ENCODE results near the gene RNF121. TPM values are rescaled to one million over a fixed set of nuclear protein-coding genes. Genes with fewer than 3 reads are reported as not detected.

RNF121 gene
- total and polyA plus RNA-seq, 12 donors = 8.3 to 25.7 (median 19.2) TPM

- Histone ChIP-seq H3K4me1 (peaks cover 3 to 52% (median 47%) of the 10 kb centered on the region in 9 donors), H3K9me3 (no peaks in the 10 kb centered on the region), H3K27me3 (no peaks in the 10 kb centered on the region), H3K4me3 (peak overlapping the region; percentile 61 to 97 (median 77)), H3K36me3 (peaks cover 0 to 13% (median 0%) of the 10 kb centered on the region in 9 donors), H3K27ac (peak overlapping the region in 8 of 10 donors; percentile 80 to 97 (median 92))
- TF ChIP-seq, protein P1, sequence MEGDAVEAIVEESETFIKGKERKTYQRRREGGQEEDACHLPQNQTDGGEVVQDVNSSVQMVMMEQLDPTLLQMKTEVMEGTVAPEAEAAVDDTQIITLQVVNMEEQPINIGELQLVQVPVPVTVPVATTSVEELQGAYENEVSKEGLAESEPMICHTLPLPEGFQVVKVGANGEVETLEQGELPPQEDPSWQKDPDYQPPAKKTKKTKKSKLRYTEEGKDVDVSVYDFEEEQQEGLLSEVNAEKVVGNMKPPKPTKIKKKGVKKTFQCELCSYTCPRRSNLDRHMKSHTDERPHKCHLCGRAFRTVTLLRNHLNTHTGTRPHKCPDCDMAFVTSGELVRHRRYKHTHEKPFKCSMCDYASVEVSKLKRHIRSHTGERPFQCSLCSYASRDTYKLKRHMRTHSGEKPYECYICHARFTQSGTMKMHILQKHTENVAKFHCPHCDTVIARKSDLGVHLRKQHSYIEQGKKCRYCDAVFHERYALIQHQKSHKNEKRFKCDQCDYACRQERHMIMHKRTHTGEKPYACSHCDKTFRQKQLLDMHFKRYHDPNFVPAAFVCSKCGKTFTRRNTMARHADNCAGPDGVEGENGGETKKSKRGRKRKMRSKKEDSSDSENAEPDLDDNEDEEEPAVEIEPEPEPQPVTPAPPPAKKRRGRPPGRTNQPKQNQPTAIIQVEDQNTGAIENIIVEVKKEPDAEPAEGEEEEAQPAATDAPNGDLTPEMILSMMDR (IDR thresholded peaks at IDR 0.05) = no peak
- 5 to 9% methylated on average over 6 of the region's 6 CpGs for WGBS, 2 donors
- no peak for DNase-seq
- intact Hi-C loops (cut with DNase I) = no loop called here
- ATAC-seq = peak in 2 of 8 donors; percentile 1 to 4
Observed at GRCh38 chr11:71929491-71929890, 645 bp downstream of the RNF121 start.

GRCh38 chr11:71930556-71931244 is 1.9 kb downstream of the RNF121 start:
- H3K27ac ChIP-seq = no peak overlapping the region
- DNase-seq (no peak), ATAC-seq (no peak)
- peaks cover 3 to 57% (median 50%) of the 10 kb centered on the region in 9 donors for H3K4me1 ChIP-seq
- H3K9me3 ChIP-seq = no peaks in the 10 kb centered on the region
- peaks cover 0 to 2% (median 0%) of the 10 kb centered on the region in 9 donors for H3K36me3 ChIP-seq
- no peak overlapping the region for H3K4me3 ChIP-seq
- WGBS, 2 donors = 70 to 71% methylated on average over 11 of the region's 11 CpGs
- TF ChIP-seq, protein P1 (IDR thresholded peaks at IDR 0.05) = no peak
- H3K27me3 ChIP-seq = no peaks in the 10 kb centered on the region
- intact Hi-C loops (cut with DNase I) = no loop called here

GRCh38 chr11:71931245-71931602 is 2.4 kb downstream of the RNF121 start:
- ATAC-seq (no peak), DNase-seq (no peak)
- H3K27me3 ChIP-seq = no peaks in the 10 kb centered on the region
- no peak overlapping the region for H3K27ac ChIP-seq
- no peak overlapping the region for H3K4me3 ChIP-seq
- intact Hi-C loops (cut with DNase I) = no loop called here
- H3K36me3 ChIP-seq = no peaks in the 10 kb centered on the region
- H3K9me3 ChIP-seq = no peaks in the 10 kb centered on the region
- peaks cover 3 to 57% (median 50%) of the 10 kb centered on the region in 9 donors for H3K4me1 ChIP-seq
- WGBS, 2 donors = 50 to 58% methylated on average over 2 of the region's 2 CpGs
- TF ChIP-seq, protein P1 (IDR thresholded peaks at IDR 0.05) = no peak

- DNase-seq (no peak), ATAC-seq (no peak)
- no peaks in the 10 kb centered on the region for H3K27me3 ChIP-seq
- no peak overlapping the region for H3K27ac ChIP-seq
- no peak overlapping the region for H3K4me3 ChIP-seq
- WGBS, 2 donors = 86 to 88% methylated on average over 4 of the region's 4 CpGs
- TF ChIP-seq, protein P1 (IDR thresholded peaks at IDR 0.05) = no peak
- peaks cover 0 to 64% (median 43%) of the 10 kb centered on the region in 9 donors for H3K4me1 ChIP-seq
- H3K9me3 ChIP-seq = no peaks in the 10 kb centered on the region
- H3K36me3 ChIP-seq = no peaks in the 10 kb centered on the region
- intact Hi-C loops (cut with DNase I) = no loop called here
Observed at GRCh38 chr11:71933141-71933933, 4.5 kb downstream of the RNF121 start.

All from heart right ventricle (tissue), 16 donors.